Stimulated activated naive CD8-positive, alpha-beta T cell treated with anti-CD3 and anti-CD28 coated beads, Interleukin-15, amount 100 ng/mL, for 72 hours (primary cell): ENCODE measurements around the gene CHST11.

Experiments
- ATAC-seq: fragments of 150-1000 bp; cut with Tn5 transposase; 2 replicates; pipeline ENCODE4 v1.10.0; 2021; ENCODE audit warnings: mild to moderate bottlenecking, moderate library complexity
- DNase-seq, 2 donors: peaks; one replicate each; pipeline ENCODE4 v3.0.0; 2021 to 2022
- H3K27ac Mint-ChIP-seq, 2 donors: one replicate each; pipeline ENCODE4 v1.8.0; 2022; ENCODE audit warnings: mild to moderate bottlenecking in 2 of 2, mixed read lengths in 2 of 2, moderate library complexity in 2 of 2
- H3K27me3 Mint-ChIP-seq: one replicate; pipeline ENCODE4 v1.8.0; 2022; ENCODE audit warnings: mixed read lengths
- H3K4me1 Mint-ChIP-seq: one replicate; pipeline ENCODE4 v1.8.0; 2022; ENCODE audit warnings: mild to moderate bottlenecking, mixed read lengths
- H3K4me3 Mint-ChIP-seq, 2 donors: one replicate each; pipeline ENCODE4 v1.8.0; 2022; ENCODE audit warnings: mild to moderate bottlenecking in 2 of 2, mixed read lengths in 2 of 2, moderate library complexity in 1 of 2
- H3K9me3 Mint-ChIP-seq, 2 donors: one replicate each; pipeline ENCODE4 v1.8.0; 2022; ENCODE audit warnings: mixed read lengths in 2 of 2

CHST11 gene

GRCh38 chr12:104719700-104720338 is 263.1 kb downstream of the CHST11 start:
- Mint-ChIP-seq H3K27ac (peak overlapping the region; percentile 96 to 97), H3K9me3 (no peaks in the 10 kb centered on the region), H3K4me1 (peaks cover 71% of the 10 kb centered on the region), H3K27me3 (no peaks in the 10 kb centered on the region), H3K4me3 (peak overlapping the region; percentile 82 to 85)
- ATAC-seq, result peak; percentile 31
- DNase-seq, result no peak

GRCh38 chr12:104720339-104721038 is 263.7 kb downstream of the CHST11 start:
- Mint-ChIP-seq H3K27me3 (no peaks in the 10 kb centered on the region), H3K4me1 (peaks cover 76% of the 10 kb centered on the region), H3K4me3 (peak overlapping the region; percentile 82 to 85), H3K27ac (peak overlapping the region; percentile 96 to 97), H3K9me3 (no peaks in the 10 kb centered on the region)
- ATAC-seq (peak; percentile 86), DNase-seq (peak; percentile 63 to 75)

DNA sequence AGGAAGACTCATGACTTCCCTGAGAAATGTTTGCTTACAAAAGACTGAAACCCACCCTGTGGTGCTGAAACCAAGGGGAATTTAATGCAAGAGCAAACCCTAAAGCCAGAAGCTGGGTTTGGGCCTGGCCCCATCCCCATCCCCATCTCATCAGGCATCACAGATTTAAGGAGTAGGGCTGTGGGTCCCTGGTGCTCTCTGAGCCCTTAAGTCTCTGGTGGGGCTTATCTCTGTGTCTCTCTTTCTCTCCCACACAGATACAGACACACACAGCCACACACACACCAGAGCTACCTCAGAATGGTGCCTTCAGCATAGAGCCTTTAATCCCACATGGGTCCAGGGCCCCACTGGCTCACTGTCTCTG is 264.3 kb downstream of the CHST11 start:
- ATAC-seq, result peak; percentile 56
- H3K27ac Mint-ChIP-seq, result peak overlapping the region; percentile 96 to 97
- H3K4me3 Mint-ChIP-seq, result peak overlapping the region; percentile 82 to 85
- H3K27me3 Mint-ChIP-seq, result no peaks in the 10 kb centered on the region
- peaks cover 70% of the 10 kb centered on the region for H3K4me1 Mint-ChIP-seq
- peak in 1 of 2 donors; percentile 18 for DNase-seq
- no peaks in the 10 kb centered on the region for H3K9me3 Mint-ChIP-seq

- Mint-ChIP-seq H3K9me3 (no peaks in the 10 kb centered on the region), H3K4me3 (peak overlapping the region in 1 of 2 donors; percentile 85), H3K27me3 (no peaks in the 10 kb centered on the region), H3K4me1 (peaks cover 65% of the 10 kb centered on the region), H3K27ac (no peak overlapping the region)
- DNase-seq, result no peak
- ATAC-seq, result no peak
Observed at GRCh38 chr12:104721936-104722335, 265.2 kb downstream of the CHST11 start.

GRCh38 chr12:104722601-104723534 is 266.1 kb downstream of the CHST11 start:
- ATAC-seq, result no peak
- no peak for DNase-seq
- H3K4me3 Mint-ChIP-seq, result no peak overlapping the region
- peaks cover 65% of the 10 kb centered on the region for H3K4me1 Mint-ChIP-seq
- H3K9me3 Mint-ChIP-seq, result no peaks in the 10 kb centered on the region
- H3K27ac Mint-ChIP-seq, result peak overlapping the region; percentile 7 to 80
- H3K27me3 Mint-ChIP-seq, result no peaks in the 10 kb centered on the region

DNA sequence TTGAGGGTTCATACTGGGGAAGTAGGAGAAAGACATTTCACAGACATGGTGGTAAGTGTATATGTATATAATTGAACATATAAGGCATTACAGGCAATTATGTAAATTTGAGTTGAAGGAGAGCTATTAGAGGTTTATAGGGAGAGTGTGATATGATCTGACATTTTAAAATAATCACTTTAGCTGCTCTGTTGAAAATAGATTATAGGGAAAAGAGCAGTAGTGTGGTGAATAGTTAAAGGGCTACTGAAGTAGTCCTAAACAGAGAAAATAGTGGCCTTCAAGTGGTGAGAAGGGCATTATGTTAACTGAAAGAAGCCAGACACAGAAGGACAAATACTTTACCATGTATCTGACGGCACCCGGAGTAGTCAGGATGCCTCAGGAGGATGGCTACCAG is 267.1 kb downstream of the CHST11 start:
- H3K4me1 Mint-ChIP-seq, result peaks cover 61% of the 10 kb centered on the region
- H3K4me3 Mint-ChIP-seq, result no peak overlapping the region
- ATAC-seq (no peak), DNase-seq (no peak)
- peak overlapping the region in 1 of 2 donors; percentile 3 for H3K27ac Mint-ChIP-seq
- no peaks in the 10 kb centered on the region for H3K27me3 Mint-ChIP-seq
- H3K9me3 Mint-ChIP-seq, result no peaks in the 10 kb centered on the region

DNA sequence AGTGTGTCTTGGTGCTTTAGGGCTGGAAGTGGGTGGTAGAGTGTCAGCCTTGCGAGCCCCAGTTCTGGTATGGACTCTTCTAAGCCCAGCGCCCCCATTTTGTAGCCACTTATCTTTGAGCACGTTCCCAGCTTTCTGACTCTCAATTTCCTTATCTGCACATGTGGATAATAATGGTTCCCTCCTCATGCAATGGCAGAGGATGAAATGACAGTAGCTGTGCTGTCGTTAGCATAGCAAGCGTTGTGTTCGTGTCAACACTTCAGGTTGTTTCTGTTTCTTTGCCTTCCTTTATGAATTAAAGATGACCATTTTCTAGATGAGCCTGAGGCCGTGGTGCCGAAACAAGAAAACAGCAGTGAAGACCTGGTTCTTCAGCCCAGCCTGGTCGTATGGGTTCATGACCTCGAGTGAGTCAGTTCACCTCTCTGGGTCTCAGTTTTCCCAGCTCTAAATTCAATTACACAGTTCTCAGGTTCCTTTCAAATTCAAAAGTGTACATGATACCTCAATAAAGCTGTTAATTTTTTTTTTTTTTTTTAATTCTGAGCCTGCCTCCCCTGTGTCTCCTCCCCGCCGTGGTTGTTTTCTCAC is 268.3 kb downstream of the CHST11 start:
- H3K27me3 Mint-ChIP-seq, result no peaks in the 10 kb centered on the region
- DNase-seq, result no peak
- no peaks in the 10 kb centered on the region for H3K9me3 Mint-ChIP-seq
- ATAC-seq, result no peak
- H3K4me1 Mint-ChIP-seq, result peaks cover 55% of the 10 kb centered on the region
- H3K27ac Mint-ChIP-seq, result peak overlapping the region in 1 of 2 donors; percentile 56
- no peak overlapping the region for H3K4me3 Mint-ChIP-seq

DNA sequence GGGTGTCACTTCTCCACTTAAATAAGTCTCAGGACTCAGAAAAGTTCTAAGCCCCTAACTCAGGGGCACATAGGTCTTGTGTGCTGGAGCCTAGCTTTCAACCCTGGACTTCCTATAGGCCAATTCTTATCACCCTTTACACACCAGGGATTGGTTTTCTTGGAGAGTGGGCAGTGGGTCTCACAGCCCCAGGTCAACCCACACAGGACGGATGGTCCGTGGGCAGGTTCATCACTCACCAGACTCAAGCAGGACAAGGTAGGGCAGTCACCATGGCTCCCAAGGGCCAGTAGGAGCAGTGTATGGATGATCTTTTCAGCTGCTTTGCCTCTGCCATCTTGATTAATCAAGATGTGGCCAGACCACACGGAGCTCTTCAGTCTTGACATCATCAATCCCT is 268.9 kb downstream of the CHST11 start:
- Mint-ChIP-seq H3K27ac (peak overlapping the region; percentile 56 to 73), H3K4me3 (no peak overlapping the region), H3K9me3 (no peaks in the 10 kb centered on the region), H3K27me3 (no peaks in the 10 kb centered on the region), H3K4me1 (peaks cover 50% of the 10 kb centered on the region)
- ATAC-seq (no peak), DNase-seq (no peak)

DNA sequence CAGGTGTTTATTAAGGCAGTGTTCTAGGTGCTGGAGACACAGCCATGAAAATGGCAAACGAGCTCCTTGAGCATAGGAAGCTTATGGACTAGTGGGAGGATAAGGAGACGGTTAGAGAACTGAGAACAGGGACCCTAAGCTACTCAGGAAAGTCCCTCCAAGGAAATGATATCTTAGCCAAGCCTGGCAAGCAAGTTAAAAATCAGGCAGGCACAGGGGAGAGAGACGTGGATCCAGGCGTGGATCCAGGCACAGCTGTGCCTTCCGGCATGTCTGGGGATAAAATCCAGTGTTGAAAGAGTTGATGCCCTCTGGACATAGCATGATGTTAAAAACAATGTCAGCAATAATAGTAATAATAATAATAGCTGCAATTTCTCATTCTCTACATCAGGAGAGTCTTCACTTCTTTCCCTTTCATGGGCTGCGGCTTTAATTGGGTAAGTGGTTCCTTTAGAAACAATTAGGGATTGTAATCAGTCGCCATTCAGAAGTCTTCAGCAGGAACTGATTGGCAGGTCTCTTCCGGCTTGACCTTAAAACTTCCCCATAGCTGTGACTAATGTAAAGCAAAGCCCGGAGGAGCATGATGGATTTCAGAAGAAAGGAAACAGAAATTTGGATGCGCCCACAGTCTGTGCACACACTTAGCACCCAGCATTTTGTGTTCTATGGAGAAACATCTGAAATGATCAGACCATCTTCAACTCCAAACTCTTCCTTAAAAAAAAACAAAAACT is 271.1 kb downstream of the CHST11 start:
- DNase-seq, result no peak
- Mint-ChIP-seq H3K4me1 (peaks cover 27% of the 10 kb centered on the region), H3K4me3 (no peak overlapping the region), H3K27me3 (no peaks in the 10 kb centered on the region), H3K27ac (peak overlapping the region in 1 of 2 donors; percentile 19), H3K9me3 (no peaks in the 10 kb centered on the region)
- ATAC-seq, result no peak

DNA sequence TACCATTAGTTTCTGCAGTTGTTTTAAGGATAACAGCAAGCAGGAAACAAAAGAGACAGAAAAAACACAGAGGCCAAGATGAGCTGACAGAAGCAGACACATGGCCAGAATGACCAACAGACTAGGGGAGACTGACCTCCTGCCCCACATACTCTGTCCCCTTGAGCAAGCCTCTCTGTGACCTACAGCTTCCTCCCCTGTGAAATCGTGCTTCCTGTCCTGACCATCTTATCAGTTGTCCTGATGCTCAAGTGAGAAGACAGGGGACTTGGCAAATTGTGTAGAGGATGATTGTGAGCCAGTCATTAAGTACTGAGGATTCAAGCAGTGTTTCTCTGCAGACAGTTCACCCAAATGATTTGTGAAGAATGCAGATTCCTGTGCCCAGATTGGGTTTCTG is 272.3 kb downstream of the CHST11 start:
- peaks cover 17% of the 10 kb centered on the region for H3K4me1 Mint-ChIP-seq
- no peak overlapping the region for H3K27ac Mint-ChIP-seq

DNA sequence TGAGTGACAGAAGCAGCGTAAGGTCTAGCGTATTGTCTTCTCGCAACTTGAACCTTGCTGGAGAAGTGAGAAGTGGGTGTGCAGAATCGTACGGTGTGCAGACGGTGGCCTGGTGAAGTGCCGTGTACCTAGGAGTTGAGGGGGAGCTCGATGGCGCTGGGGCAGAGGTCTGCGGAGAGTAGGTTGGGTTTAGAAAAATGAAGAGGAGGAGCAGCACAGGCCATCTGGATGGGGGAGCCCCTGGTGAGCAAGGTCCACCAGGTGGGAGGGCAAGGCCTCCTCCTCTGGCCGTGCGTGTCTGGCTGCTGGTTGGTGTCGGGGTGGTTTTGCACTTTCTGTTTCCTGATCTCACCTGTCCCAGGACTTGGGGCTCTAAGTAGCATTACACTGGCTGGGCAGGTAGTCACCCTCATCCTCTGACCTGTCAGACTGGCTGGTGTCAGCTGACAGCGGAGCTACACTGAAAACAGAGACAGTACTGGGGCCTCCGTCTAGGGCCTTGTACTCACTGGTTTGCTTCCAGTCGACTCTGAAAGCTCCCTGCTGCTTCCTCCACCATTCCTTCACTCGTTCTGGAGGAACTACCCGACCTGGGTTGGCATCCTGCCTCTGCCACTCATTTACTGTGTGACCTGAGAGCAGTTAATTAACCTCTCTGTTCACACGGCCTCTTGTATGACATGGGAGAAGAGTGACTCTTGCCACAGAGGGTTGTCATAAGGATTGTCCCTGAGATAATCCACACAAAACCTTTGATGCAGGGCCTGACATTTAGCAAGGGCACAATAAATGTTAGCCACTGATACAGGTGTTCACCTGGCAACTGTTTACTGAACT is 273.1 kb downstream of the CHST11 start:
- Mint-ChIP-seq H3K4me1 (peaks cover 18% of the 10 kb centered on the region), H3K9me3 (no peaks in the 10 kb centered on the region), H3K27me3 (no peaks in the 10 kb centered on the region), H3K4me3 (no peak overlapping the region), H3K27ac (no peak overlapping the region)
- ATAC-seq (no peak), DNase-seq (no peak)

More for the DNA sequence above, 272.3 kb downstream of the CHST11 start:
- Mint-ChIP-seq H3K4me3 (no peak overlapping the region), H3K9me3 (no peaks in the 10 kb centered on the region), H3K27me3 (no peaks in the 10 kb centered on the region)
- ATAC-seq, result no peak
- DNase-seq, result no peak

- Mint-ChIP-seq H3K4me1 (peaks cover 21% of the 10 kb centered on the region), H3K27ac (no peak overlapping the region), H3K9me3 (no peaks in the 10 kb centered on the region), H3K4me3 (no peak overlapping the region), H3K27me3 (no peaks in the 10 kb centered on the region)
- DNase-seq (no peak), ATAC-seq (no peak)
Observed at GRCh38 chr12:104730763-104731162, 274.0 kb downstream of the CHST11 start.

GRCh38 chr12:104733717-104734175 is 277.0 kb downstream of the CHST11 start:
- peaks cover 50% of the 10 kb centered on the region for H3K4me1 Mint-ChIP-seq
- no peak overlapping the region for H3K27ac Mint-ChIP-seq
- DNase-seq, result peak; percentile 10 to 43
- no peaks in the 10 kb centered on the region for H3K9me3 Mint-ChIP-seq
- H3K27me3 Mint-ChIP-seq, result no peaks in the 10 kb centered on the region
- H3K4me3 Mint-ChIP-seq, result no peak overlapping the region
- ATAC-seq, result peak; percentile 67

GRCh38 chr12:104734541-104735095 is 277.9 kb downstream of the CHST11 start:
- peaks cover 54% of the 10 kb centered on the region for H3K4me1 Mint-ChIP-seq
- DNase-seq (no peak), ATAC-seq (no peak)
- H3K27me3 Mint-ChIP-seq, result no peaks in the 10 kb centered on the region
- H3K9me3 Mint-ChIP-seq, result no peaks in the 10 kb centered on the region
- H3K4me3 Mint-ChIP-seq, result no peak overlapping the region
- peak overlapping the region in 1 of 2 donors; percentile 48 for H3K27ac Mint-ChIP-seq
